ENCODE data around the gene KCNQ2.
"Not testable (repeated sequence)": the region's sequence is repeated elsewhere in the genome, so short reads cannot be mapped to it uniquely, and the experiment has no call there.

KCNQ2 gene

GRCh38 chr20:63381781-63382431 is 90.5 kb downstream of the KCNQ2 start:
- DNase-seq (ENCODE audit: low read depth): no peak
- TF ChIP-seq CTCF (conservative IDR thresholded peaks at IDR 0.05; ENCODE audit: low read length): peak; percentile 75

GRCh38 chr20:63380346-63380870 is 92.0 kb downstream of the KCNQ2 start:
- TF ChIP-seq CTCF (conservative IDR thresholded peaks at IDR 0.05; ENCODE audit: low read length): no peak
- H3K4me3 ChIP-seq (ENCODE audit: low read length): no peak overlapping the region
- DNase-seq (ENCODE audit: low read depth): no peak

More at GRCh38 chr20:63381781-63382431, 90.5 kb downstream of the KCNQ2 start:
- no peak overlapping the region for H3K4me3 ChIP-seq (ENCODE audit: low read length)

- H3K4me3 ChIP-seq (ENCODE audit: low read length); DNase-seq (ENCODE audit: low read depth): not testable (repeated sequence)
Observed at GRCh38 chr20:63379872-63380271, 92.6 kb downstream of the KCNQ2 start.

- TF ChIP-seq CTCF (conservative IDR thresholded peaks at IDR 0.05; ENCODE audit: low read length): no peak
- no peak overlapping the region for H3K4me3 ChIP-seq (ENCODE audit: low read length)
- no peak for DNase-seq (ENCODE audit: low read depth)
Observed at GRCh38 chr20:63379296-63379695, 93.2 kb downstream of the KCNQ2 start.

GRCh38 chr20:63378626-63379025 is 93.8 kb downstream of the KCNQ2 start:
- no peak overlapping the region for H3K4me3 ChIP-seq (ENCODE audit: low read length)
- TF ChIP-seq CTCF (conservative IDR thresholded peaks at IDR 0.05; ENCODE audit: low read length): no peak
- no peak for DNase-seq (ENCODE audit: low read depth)

GRCh38 chr20:63377951-63378381 is 94.5 kb downstream of the KCNQ2 start:
- DNase-seq (ENCODE audit: low read depth): no peak
- TF ChIP-seq CTCF (conservative IDR thresholded peaks at IDR 0.05; ENCODE audit: low read length): no peak
- no peak overlapping the region for H3K4me3 ChIP-seq (ENCODE audit: low read length)

- no peak for DNase-seq (ENCODE audit: low read depth)
- TF ChIP-seq CTCF (conservative IDR thresholded peaks at IDR 0.05; ENCODE audit: low read length): no peak
Observed at GRCh38 chr20:63377256-63377941, 95.1 kb downstream of the KCNQ2 start.

More at GRCh38 chr20:63377256-63377941, 95.1 kb downstream of the KCNQ2 start:
- no peak overlapping the region for H3K4me3 ChIP-seq (ENCODE audit: low read length)

Measured in AG10803 (cell line).